Measurements from ENCODE around the gene TENM4. TPM values are rescaled to one million over a fixed set of nuclear protein-coding genes. Genes with fewer than 3 reads are reported as not detected.

The TENM4 gene
- total RNA-seq, 1 donor from 2014 or later: 27.2 TPM

GRCh38 chr11:79170321-79170720 lies 270.5 kb downstream of the TENM4 start:
- DNase-seq: no peak

GRCh38 chr11:79168530-79169110 lies 272.2 kb downstream of the TENM4 start:
- no peak for DNase-seq

DNA sequence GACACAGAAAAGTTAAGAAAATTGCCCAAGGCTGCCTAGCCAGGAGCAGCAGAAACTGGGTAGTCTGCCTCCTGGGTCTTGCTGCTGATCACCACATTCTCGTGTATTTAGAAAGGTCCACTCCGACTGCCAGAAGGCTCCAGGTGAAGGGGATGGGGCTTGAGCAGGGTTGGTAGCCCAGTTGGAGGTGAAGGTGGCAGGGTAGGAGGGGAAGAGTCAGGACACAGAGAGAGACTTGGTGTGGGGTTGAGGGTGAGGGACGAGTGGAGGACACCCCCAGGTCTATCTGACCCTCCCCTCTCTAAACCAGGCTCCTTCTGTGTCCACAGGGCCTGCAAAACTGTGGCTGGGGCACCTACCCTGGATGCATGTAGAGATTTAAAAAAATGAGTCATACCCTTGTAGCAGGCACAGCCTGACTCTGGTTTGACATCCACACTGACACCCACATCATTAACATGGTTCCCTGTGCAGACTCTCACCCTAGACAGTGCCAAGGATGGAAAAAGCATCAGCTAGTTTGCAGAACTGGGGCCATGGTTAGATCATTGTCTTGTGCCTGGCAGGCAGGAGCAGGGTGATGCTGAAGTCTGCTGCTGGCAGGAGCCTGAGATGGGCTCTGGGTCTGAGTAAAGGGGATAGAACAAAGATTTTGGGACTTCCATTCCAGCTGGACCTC lies 273.2 kb downstream of the TENM4 start:
- DNase-seq: no peak

- no peak for DNase-seq
Observed at GRCh38 chr11:79165908-79166307, 274.9 kb downstream of the TENM4 start.

GRCh38 chr11:79160791-79161403 lies 279.9 kb downstream of the TENM4 start:
- no peak for DNase-seq

GRCh38 chr11:79159657-79160450 lies 281.0 kb downstream of the TENM4 start:
- no peak for DNase-seq

DNA sequence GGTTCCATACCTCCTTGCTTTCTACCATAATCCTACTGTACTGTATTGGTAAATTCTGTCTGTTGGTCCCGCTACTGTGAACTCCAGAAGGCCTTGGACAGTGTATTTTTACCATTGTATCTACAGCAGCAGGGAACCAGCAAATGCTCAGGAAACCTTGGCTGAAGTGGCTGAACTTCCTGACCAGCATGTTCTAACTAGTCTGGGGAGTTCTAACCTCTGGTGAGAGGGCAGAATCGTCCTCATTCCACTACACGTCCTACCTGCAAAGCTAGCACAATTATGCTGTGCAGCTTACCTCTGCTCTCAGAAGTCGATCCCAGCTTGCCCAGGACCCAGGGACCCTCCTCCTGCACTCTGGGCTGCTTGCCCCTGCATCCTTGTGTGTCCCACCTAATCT lies 283.1 kb downstream of the TENM4 start:
- no peak for DNase-seq

DNA sequence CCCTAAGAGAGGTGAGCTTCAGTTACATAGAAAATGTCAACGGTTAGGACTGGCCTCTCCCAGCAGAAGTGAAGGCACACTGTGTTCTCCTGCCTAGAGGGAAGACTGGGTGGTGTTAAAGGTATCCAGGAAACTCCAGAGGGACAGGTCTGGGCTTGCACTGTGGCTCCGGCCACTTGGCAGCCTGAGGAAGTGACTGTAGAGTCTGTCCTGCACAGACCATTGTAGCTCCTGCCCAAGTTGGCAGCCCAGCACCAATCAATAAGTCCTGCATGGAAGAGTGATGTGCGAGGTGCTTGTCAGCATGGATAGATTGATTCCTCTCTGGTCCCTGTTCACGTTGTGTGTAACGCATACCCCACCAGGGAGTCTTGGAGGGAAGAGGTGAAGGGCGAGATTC lies 284.8 kb downstream of the TENM4 start:
- DNase-seq: no peak

DNA sequence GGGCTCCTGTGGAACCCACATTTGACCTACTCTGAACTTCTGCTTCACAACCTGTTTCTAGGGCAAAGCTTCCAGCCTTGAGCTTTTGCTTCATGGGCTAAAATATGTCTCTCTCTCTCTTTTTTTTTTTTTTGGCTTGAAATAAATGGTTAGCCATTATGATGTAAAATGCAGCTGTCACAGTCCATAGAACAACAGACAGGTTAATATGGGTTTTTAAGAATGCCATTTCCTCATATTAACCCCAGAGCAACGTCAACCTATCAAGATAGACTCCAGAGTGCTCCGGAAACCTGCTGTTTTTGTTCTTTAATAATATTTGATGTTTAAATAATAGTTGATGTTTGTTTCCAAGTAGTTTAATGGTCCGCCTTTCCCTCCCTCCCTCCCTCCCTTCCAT lies 285.6 kb downstream of the TENM4 start:
- no peak for DNase-seq

DNA sequence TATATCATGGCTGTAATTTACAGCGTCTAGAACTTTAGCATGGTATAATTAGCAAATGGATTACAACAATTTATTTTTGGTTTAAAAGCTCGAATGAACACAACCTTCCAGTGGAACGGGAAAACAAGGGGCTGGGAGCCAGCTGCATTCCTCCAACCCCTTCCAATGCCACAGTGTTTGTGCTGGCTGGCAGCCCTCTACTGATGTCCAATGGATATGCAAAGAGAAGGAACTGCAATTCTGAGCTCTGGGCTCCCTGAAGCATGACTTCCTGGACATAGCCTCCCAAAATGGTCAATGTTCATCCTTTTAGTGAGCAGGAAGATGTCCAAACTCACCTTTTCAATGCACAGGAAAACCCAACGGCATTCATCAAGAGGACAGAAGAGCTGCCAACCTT lies 288.3 kb downstream of the TENM4 start:
- DNase-seq: no peak

GRCh38 chr11:79151396-79151795 lies 289.4 kb downstream of the TENM4 start:
- DNase-seq: no peak

DNA sequence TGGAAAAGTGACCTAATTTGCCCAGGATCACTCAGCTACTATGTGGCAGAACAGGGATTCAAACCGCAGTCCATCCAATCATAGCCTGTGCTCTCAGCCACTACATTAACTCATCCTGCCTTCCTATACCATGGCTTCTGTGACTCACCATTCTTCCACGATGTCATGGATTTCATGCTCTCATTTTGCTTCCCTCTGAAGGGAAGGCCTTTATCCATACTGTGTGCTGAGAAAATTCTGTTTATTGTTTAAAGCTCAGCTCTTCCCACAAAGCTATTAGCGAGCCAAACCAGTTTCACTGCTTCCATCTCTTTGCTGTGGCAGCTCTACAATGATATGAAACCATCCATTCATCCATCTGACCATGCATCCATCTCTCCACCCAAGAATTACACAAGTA lies 289.9 kb downstream of the TENM4 start:
- no peak for DNase-seq

- DNase-seq: no peak
Observed at GRCh38 chr11:79150320-79150719, 290.5 kb downstream of the TENM4 start.

DNA sequence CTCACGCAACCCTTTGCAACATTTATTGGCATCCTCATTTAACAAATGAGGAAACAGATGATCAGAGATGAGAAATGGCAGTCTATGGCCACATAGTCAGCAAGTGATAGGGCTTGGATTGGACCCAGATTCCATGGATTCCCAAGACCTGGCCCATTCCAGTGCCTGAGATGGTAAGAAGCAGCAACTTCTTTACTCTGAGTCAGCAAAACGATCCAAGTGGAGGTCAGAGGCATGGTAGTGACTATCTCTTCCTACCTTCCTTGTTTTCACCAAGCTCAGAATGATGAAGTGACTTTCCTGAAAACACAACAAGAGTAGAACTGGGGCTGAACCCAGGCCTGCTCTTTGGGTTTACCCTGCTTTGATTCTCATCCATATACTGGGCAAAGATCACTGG lies 293.1 kb downstream of the TENM4 start:
- no peak for DNase-seq

DNA sequence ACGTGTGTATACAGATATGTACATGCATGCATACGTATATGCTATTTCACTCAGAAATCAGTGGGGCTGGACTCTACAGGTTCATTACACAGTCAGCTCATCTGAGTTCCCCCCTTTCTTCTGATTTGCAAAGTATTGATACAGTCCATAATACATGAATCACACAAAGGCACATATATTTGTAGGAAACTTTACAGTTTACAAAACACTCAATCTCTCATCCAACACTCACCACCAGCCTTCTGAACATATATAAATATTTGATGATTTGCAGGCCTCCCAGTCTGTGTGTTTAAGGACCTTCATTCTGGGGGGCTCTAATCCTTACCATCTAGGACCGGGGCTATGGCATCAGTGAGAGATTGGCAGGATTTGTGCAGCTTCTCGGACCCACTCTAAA lies 293.8 kb downstream of the TENM4 start:
- DNase-seq: no peak

- no peak for DNase-seq
Observed at GRCh38 chr11:79139900-79140299, 300.9 kb downstream of the TENM4 start.

DNA sequence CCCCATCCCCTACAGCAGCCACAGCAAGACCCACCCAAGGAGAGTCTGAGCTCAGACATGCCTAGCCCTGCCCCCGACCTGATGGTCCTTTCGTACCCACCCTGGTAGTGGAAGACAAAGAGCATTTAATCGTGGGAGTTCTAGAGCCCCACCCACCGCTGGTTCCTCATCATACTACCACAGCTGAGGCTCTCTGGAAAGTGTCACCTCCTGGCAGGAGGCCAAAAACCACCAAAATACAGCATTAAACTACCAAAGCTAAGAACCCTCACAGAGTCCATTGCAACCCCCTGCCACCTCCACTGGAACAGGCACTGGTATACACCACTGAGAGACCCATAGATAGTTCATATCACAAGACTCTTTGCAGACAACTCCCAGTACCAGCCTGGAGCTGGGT lies 311.1 kb downstream of the TENM4 start:
- DNase-seq: no peak

GRCh38 chr11:79128291-79128690 lies 312.5 kb downstream of the TENM4 start:
- no peak for DNase-seq

GRCh38 chr11:79122759-79123158 lies 318.1 kb downstream of the TENM4 start:
- no peak for DNase-seq

DNA sequence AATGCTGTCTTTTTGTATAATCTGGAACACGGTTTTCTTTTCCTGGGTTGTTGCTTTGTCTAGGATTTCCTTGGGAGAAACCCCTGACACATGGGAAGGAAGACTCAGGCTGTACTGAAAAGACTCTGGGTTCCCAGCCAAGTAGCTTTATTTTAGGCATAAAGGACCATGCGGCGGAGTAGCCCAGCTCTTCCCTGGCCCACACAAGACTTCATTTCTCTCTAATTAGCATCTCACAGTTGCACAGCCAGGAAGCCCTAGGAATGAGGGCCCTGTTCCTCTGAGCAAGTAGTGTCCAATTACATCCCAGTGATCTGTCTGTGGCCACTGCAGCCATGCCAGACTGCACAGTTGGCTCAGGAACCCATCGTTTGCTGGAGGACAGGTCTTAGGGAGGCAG lies 319.5 kb downstream of the TENM4 start:
- no peak for DNase-seq

DNA sequence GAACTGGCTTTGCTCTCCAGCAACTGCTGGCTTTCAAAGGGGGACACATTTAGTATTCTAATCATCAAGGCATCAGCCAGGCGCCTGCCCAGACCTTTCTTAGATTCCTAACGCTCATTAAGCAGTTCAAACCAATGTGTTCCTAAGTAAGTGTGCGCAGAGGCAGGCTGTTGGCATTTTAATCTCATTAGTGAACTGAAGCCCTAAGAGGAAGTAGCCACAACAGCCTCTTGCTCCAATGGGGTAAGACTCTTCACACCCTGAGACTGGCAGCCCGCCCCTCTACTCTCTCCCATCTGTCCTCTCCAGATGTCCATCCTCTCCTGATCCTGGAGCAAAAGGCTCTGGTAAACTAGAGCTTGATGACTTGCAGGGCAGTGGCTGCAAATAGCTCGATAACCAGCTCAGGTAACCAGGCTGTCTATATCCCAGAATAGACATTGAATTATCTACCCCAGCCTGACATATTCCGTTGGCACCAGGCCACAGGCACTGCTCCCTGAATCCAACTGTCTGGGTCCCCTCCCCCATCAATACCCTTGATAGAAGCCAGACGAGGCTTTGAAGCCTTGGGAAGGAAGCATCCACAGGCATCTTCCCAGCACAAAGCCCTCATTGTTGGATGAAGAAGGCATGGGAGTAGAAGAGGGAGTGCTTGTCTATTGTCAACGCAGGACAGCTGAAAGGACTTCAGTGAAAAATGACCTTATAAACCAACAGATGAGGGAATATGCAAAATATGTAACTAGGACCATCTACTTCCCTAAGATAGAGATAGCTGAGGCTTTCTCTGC lies 321.1 kb downstream of the TENM4 start:
- DNase-seq: peak; percentile 18

GRCh38 chr11:79117488-79117887 lies 323.3 kb downstream of the TENM4 start:
- no peak for DNase-seq

Data from skin of body (tissue), 2 donors.